ENCODE measurements around the gene SLC4A4. TPM values are rescaled to one million over a fixed set of nuclear protein-coding genes. Genes with fewer than 3 reads are reported as not detected.

Gene SLC4A4
- total and polyA plus RNA-seq, 2 of the 13 experiments (the other 11 are each of a cell fraction or from before 2014, with no cell fraction given) = 0.01 TPM; not detected in 1

GRCh38 chr4:71429106-71429505, 90.3 kb downstream of the SLC4A4 start:
- Histone ChIP-seq H3K27me3 (ENCODE audit: control insufficient read depth in 1 of 2, insufficient read depth in 2 of 2, low read length in 2 of 2) (no peaks in the 10 kb centered on the region), H3K4me3 (replicated peaks in 1 of 3; ENCODE audit: insufficient read depth in 1 of 3, low read depth in 2 of 3, low read length in 3 of 3) (no peak overlapping the region), H3K4me1 (ENCODE audit: insufficient read depth, low read length) (no peaks in the 10 kb centered on the region), H2AFZ (ENCODE audit: low read length) (no peak overlapping the region), H4K20me1 (ENCODE audit: insufficient read depth, low read length) (no peaks in the 10 kb centered on the region), H3K4me2 (ENCODE audit: low read depth, low read length) (no peak overlapping the region), H3K27ac (ENCODE audit: extremely low read length, insufficient read depth, low read length) (no peak overlapping the region), H3K36me3 (replicated peaks in 1 of 2; ENCODE audit: control insufficient read depth in 1 of 2, insufficient read depth in 2 of 2, low read length in 2 of 2) (no peaks in the 10 kb centered on the region), H3K9me3 (ENCODE audit: low read length) (no peaks in the 10 kb centered on the region), H3K9ac (ENCODE audit: insufficient read depth, low read depth, low read length) (no peak overlapping the region), H3K79me2 (ENCODE audit: insufficient read depth, low read length) (no peaks in the 10 kb centered on the region)
- FAIRE-seq (no peak), DNase-seq (ENCODE audit: low spot score) (no peak), ATAC-seq (no peak)
- intact Hi-C loops (cut with micrococcal nuclease; ENCODE audit: unreplicated experiment) = no loop called here
- no TSS peak for BruUV-seq (replicated peaks)
- no peak for TF ChIP-seq ZNF101 (CRISPR knock-in tag; IDR thresholded peaks at IDR 0.05; ENCODE audit: borderline replicate concordance, low read depth)
- no peak for TF ChIP-seq ATF1 (CRISPR knock-in tag; IDR thresholded peaks at IDR 0.05)
- no peak for TF ChIP-seq JUND (CRISPR knock-in tag; IDR thresholded peaks at IDR 0.05)
- no peak for TF ChIP-seq EP300 (IDR thresholded peaks at IDR 0.05; ENCODE audit: low read depth in 2 of 2, low read length in 2 of 2)
- no peak for TF ChIP-seq EP300 (CRISPR knock-in tag; IDR thresholded peaks at IDR 0.05; ENCODE audit: borderline replicate concordance)
- no peak for TF ChIP-seq NFIC (IDR thresholded peaks at IDR 0.05; ENCODE audit: low read length)
- TF ChIP-seq ZBTB2 (CRISPR knock-in tag; IDR thresholded peaks at IDR 0.05; ENCODE audit: low read depth) = no peak
- TF ChIP-seq ZSCAN9 (CRISPR knock-in tag; IDR thresholded peaks at IDR 0.05; ENCODE audit: borderline replicate concordance) = no peak
- no peak for TF ChIP-seq MEIS2 (CRISPR knock-in tag; IDR thresholded peaks at IDR 0.05)
- no peak for TF ChIP-seq MXD1 (CRISPR knock-in tag; IDR thresholded peaks at IDR 0.05)
- no peak for TF ChIP-seq ZFP36 (IDR thresholded peaks at IDR 0.05; ENCODE audit: borderline replicate concordance, low read depth, low read length, partially characterized antibody)
- WGBS (ENCODE audit: low lambda C conversion rate) = 2% methylated on average over 2 of the region's 2 CpGs
- in situ Hi-C loops (cut with HindIII; ENCODE audit: extremely low pct_ligation_motif_present, low pct_unique_long_range_greater_than_20kb) = no loop called here
- CTCF ChIA-PET (ENCODE audit: low intra/inter-chr PET ratio, low total read pairs) = no interaction called here
- POLR2A ChIA-PET = no interaction called here

All from HepG2 (cell line).